Left lung (tissue), 10 donors: ENCODE measurements around the gene OR8B8. TPM values are rescaled to one million over a fixed set of nuclear protein-coding genes. Genes with fewer than 3 reads are reported as not detected.
"Not testable (repeated sequence)": the region's sequence is repeated elsewhere in the genome, so short reads cannot be mapped to it uniquely, and the experiment has no call there.

Experiments used
- ATAC-seq: fragments of 200-7000 bp; cut with Tn5 transposase; one replicate; pipeline ENCODE4 v1.9.1; 2020; ENCODE audit warnings: moderate library complexity
- DNase-seq, 4 donors: peaks; one replicate each; pipeline ENCODE4 v3.0.0-alpha.2; 2013 to 2020
- H3K27ac ChIP-seq, 2 donors: fragments of 200-600 bp; sonication (generic) in 1 of 2; one replicate each; pipeline versions ENCODE4 v1.5.0 to v1.8.0; 2020 to 2021
- H3K27me3 ChIP-seq, 2 donors: fragments of 200-600 bp; sonication (generic) in 1 of 2; one replicate each; pipeline versions ENCODE4 v1.5.0 to v1.8.0; 2020 to 2021
- H3K36me3 ChIP-seq, 2 donors: fragments of 200-600 bp; sonication (generic) in 1 of 2; one replicate each; pipeline versions ENCODE4 v1.5.0 to v1.8.0; 2020 to 2021
- H3K4me1 ChIP-seq, 2 donors: fragments of 200-600 bp; one replicate each; pipeline ENCODE4 v1.8.0; 2021
- H3K4me3 ChIP-seq, 2 donors: fragments of 200-600 bp; sonication (generic) in 1 of 2; one replicate each; pipeline versions ENCODE4 v1.5.0 to v1.8.0; 2020 to 2021; ENCODE audit warnings: mild to moderate bottlenecking in 1 of 2
- H3K9me3 ChIP-seq, 2 donors: fragments of 200-600 bp; sonication (generic) in 1 of 2; one replicate each; pipeline versions ENCODE4 v1.5.0 to v1.8.0; 2020 to 2021
- intact Hi-C, 2 donors: fragments of 100-400 bp; cut with DNase I; formaldehyde crosslinking; loops; one replicate each; pipeline versions ENCODE4 v1.11.2 to v1.14.2; 2022
- polyA plus RNA-seq, 6 donors: library from polyadenylated mRNA; unstranded; fragments of 120-200 nt; gene quantifications; one replicate each; pipeline ENCODE4 v1.2.1, GENCODE V29; 2013; ENCODE audit not compliant: insufficient read length in 6 of 6
- total RNA-seq, 2 donors: library from RNA; stranded (reverse); fragmentation: NEBNext Ultra II Directional; extraction: Animal tissue kit (Norgen Biotek cat#: 25700); gene quantifications; one replicate each; pipeline ENCODE4 v1.2.1, GENCODE V29; 2021
- TF ChIP-seq, protein P1 (sequence below), 2 donors: fragments of 200-600 bp; sonication (generic) in 1 of 2; IDR thresholded peaks; one replicate each; pipeline versions ENCODE4 v1.5.0 to v1.8.0; 2021; ENCODE audit warnings: antibody characterized with exemption in 2 of 2
- donor health status: DM: no; HTN: yes; CAD: no.
- donor health status: DM: no; HTN: no; CAD: no.

Gene OR8B8
- total and polyA plus RNA-seq, 8 donors = 0.04 TPM; not detected in 7

DNA sequence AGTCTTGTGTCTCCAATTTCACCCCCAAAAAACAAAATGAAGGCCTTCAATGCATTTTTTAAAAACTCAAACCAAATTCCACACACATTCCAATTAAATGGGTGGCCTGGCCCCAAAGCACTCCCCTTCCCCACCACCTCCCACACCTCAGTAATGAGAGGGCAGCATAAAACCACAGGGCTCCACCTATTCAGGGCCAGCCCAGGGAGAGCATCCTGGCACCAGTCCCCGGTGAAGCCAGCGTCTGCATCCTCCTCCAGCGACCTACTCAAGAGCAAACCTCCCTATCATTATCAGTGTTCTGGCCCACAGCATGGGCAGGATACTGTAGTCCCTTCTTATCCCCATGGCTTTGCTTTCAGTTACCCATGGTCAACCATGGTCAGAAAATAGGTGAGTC, 17.8 kb upstream of the OR8B8 start:
- no peak for ATAC-seq
- intact Hi-C loops = no loop called here
- H3K27ac ChIP-seq = no peak overlapping the region

DNA sequence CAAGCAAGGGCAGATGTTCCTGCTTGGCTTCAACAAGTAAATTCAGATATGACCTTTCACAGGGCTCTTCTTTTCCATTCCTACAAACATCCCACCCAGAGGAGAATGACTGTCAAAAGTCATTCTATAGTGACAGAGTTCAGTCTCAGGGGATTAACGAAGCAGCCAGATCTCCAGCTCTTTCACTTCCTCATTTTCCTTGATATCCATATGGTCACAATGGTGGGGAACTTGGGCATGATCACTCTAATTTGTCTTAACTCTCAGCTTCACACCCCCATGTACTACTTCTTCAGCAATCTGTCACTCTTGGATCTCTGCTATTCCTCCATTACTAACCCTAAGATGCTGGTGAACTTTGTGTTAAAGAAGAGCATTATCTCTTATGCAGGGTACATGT, 15.0 kb upstream of the OR8B8 start:
- Histone ChIP-seq H3K27me3 (no peaks in the 10 kb centered on the region), H3K36me3 (no peaks in the 10 kb centered on the region), H3K4me3 (no peak overlapping the region), H3K9me3 (peaks cover 0 to 4% of the 10 kb centered on the region in 2 donors), H3K27ac (no peak overlapping the region), H3K4me1 (no peaks in the 10 kb centered on the region)
- ATAC-seq (no peak), DNase-seq (no peak)
- intact Hi-C loops = no loop called here
- TF ChIP-seq, protein P1, sequence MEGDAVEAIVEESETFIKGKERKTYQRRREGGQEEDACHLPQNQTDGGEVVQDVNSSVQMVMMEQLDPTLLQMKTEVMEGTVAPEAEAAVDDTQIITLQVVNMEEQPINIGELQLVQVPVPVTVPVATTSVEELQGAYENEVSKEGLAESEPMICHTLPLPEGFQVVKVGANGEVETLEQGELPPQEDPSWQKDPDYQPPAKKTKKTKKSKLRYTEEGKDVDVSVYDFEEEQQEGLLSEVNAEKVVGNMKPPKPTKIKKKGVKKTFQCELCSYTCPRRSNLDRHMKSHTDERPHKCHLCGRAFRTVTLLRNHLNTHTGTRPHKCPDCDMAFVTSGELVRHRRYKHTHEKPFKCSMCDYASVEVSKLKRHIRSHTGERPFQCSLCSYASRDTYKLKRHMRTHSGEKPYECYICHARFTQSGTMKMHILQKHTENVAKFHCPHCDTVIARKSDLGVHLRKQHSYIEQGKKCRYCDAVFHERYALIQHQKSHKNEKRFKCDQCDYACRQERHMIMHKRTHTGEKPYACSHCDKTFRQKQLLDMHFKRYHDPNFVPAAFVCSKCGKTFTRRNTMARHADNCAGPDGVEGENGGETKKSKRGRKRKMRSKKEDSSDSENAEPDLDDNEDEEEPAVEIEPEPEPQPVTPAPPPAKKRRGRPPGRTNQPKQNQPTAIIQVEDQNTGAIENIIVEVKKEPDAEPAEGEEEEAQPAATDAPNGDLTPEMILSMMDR (IDR thresholded peaks at IDR 0.05) = no peak

More for the DNA sequence above, 17.8 kb upstream of the OR8B8 start:
- H3K4me1 ChIP-seq = no peaks in the 10 kb centered on the region
- H3K27me3 ChIP-seq = no peaks in the 10 kb centered on the region
- TF ChIP-seq, protein P1 (IDR thresholded peaks at IDR 0.05) = no peak
- H3K4me3 ChIP-seq = no peak overlapping the region
- DNase-seq = no peak
- H3K36me3 ChIP-seq = no peaks in the 10 kb centered on the region
- peaks cover 0 to 4% of the 10 kb centered on the region in 2 donors for H3K9me3 ChIP-seq

DNA sequence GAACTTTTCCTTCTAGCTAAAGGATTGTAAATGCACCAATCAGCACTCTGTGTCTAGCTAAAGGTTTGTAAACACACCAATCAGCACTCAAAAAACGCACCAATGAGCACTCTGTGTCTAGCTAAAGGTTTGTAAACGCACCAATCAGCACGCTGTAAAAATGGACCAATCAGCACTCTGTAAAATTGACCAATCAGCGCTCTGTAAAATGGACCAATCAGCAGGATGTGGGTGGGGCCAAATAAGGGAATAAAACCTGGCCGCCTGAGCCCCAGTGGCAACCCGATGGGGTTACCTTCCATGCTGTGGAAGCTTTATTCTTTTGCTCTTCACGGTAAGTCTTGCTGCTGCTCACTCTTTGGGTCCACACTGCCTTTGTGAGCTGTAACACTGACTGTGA, 13.9 kb upstream of the OR8B8 start:
- DNase-seq, H3K36me3 ChIP-seq, H3K9me3 ChIP-seq, H3K27ac ChIP-seq, H3K4me3 ChIP-seq, H3K4me1 ChIP-seq, ATAC-seq, intact Hi-C loops, H3K27me3 ChIP-seq: not testable (repeated sequence)

DNA sequence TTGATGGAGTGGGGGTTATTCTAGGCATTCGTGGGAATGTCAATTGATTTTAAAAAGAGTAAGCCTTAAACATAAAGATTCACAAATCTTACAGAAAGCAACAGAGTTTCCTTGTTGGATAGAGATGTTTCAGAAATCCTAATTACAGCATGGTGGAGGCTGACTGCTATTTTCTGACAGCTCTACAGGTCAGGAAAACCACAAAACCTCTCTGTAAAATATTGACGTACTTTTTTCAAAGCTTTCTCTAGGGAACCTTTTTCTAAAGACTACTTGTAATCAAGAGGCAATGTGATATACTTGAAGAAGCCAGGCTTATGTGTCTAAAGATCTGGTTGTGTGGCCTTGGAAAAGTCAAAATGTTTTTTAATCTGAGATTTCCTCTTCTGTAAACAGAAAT, 9.1 kb upstream of the OR8B8 start:
- no peak overlapping the region for H3K27ac ChIP-seq
- H3K9me3 ChIP-seq = peaks cover 0 to 3% of the 10 kb centered on the region in 2 donors
- intact Hi-C loops = no loop called here
- DNase-seq = no peak
- TF ChIP-seq, protein P1 (IDR thresholded peaks at IDR 0.05) = no peak
- H3K36me3 ChIP-seq = no peaks in the 10 kb centered on the region
- no peak overlapping the region for H3K4me3 ChIP-seq
- H3K27me3 ChIP-seq = no peaks in the 10 kb centered on the region
- no peak for ATAC-seq
- no peaks in the 10 kb centered on the region for H3K4me1 ChIP-seq

DNA sequence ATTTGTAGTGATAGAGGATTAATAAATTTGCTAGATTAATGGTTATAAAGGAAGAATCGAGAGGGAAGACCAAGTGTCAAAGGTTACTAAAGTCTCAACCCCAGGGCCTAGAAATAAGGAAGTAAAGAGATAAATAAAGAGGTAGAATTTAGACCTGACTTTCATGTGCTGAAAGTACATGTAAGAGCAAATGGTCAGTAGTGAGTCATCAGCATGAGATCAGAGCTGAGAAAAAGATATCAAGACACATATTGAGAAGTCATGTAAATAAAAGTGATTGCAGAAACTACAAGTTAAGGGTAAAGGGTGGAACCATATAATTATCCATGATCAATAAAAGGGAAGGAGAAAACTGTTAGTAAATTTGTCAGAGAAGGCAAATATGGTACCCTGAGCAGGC, 1.4 kb upstream of the OR8B8 start:
- DNase-seq (no peak), ATAC-seq (no peak)
- Histone ChIP-seq H3K4me1 (no peaks in the 10 kb centered on the region), H3K27ac (no peak overlapping the region), H3K4me3 (no peak overlapping the region), H3K27me3 (no peaks in the 10 kb centered on the region), H3K36me3 (no peaks in the 10 kb centered on the region), H3K9me3 (peaks cover 0 to 3% of the 10 kb centered on the region in 2 donors)
- intact Hi-C loops = no loop called here
- TF ChIP-seq, protein P1 (IDR thresholded peaks at IDR 0.05) = no peak

DNA sequence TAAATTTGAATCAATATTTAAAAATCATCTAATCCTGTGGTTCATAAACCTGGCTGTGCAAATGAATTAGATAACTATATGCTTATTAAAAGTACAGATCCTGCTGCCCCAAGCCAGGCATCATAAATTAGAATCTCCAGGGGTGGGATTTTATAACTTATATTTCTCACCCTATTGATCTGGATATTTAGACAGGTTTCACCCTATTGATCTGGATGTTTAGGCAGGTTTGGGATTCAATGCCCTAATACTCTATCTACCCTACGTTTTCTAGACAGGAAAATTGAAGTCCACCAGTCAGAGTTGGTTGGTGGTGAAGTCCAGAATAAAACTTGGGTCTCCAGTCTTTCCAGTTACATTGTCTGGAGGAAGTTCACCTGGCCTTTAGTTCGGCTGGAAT, 2.6 kb downstream of the OR8B8 start:
- no peak for ATAC-seq

More for the DNA sequence above, 2.6 kb downstream of the OR8B8 start:
- Histone ChIP-seq H3K9me3 (peaks cover 0 to under 1% of the 10 kb centered on the region in 2 donors), H3K4me3 (no peak overlapping the region), H3K4me1 (no peaks in the 10 kb centered on the region), H3K36me3 (no peaks in the 10 kb centered on the region), H3K27ac (no peak overlapping the region), H3K27me3 (no peaks in the 10 kb centered on the region)
- no peak for DNase-seq
- TF ChIP-seq, protein P1 (IDR thresholded peaks at IDR 0.05) = no peak
- intact Hi-C loops = no loop called here
